ENCODE measurements around the gene DSCAML1. TPM values are rescaled to one million over a fixed set of nuclear protein-coding genes. Genes with fewer than 3 reads are reported as not detected.
"Not testable (repeated sequence)": the region's sequence is repeated elsewhere in the genome, so short reads cannot be mapped to it uniquely, and the experiment has no call there.

The DSCAML1 gene
- total RNA-seq, 1 donor from 2014 or later, result 4.0 TPM

GRCh38 chr11:117457031-117457785 lies 339.8 kb downstream of the DSCAML1 start:
- TF ChIP-seq CTCF (conservative IDR thresholded peaks at IDR 0.05; ENCODE audit: low read depth, low read length), result no peak
- H3K4me3 ChIP-seq (ENCODE audit: low read depth, low read length), result no peak overlapping the region
- no peak for DNase-seq (ENCODE audit: low read depth)

- H3K4me3 ChIP-seq (ENCODE audit: low read depth, low read length); DNase-seq (ENCODE audit: low read depth): not testable (repeated sequence)
Measured at GRCh38 chr11:117456721-117457029, 340.3 kb downstream of the DSCAML1 start.

DNA sequence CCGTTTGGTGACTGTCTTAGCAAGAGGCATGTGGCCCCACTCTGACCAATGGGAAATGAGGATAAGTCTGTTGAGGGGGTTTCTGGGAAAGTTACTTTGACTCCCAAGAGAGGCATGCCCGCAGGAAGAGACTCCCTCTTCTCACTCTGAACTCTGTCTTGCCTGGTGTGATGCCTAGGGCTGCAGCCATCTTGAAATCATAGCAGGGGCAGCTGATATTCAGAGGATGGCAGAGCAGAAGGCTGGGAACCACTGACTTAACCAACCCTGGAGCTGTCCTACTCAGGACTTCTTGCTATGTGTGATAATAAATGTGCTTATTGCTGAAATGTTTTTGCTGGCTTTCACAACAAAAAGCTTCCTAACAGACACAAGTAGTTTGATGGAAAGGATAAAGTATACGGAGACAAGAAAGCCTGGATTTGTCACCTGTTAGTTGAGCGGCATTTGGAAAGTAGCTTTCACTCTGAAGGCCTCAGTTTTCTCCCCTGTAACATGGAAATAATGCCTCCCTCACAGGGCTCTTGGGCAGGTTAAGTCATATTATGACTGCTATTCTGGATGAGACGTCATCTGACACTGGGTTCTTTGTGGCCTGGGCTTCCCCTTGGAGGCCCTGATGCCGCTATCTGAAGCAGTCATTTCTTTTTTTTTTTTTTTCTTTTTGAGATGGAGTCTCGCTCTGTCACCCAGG lies 340.8 kb downstream of the DSCAML1 start:
- H3K4me3 ChIP-seq (ENCODE audit: low read depth, low read length), result no peak overlapping the region
- no peak for TF ChIP-seq CTCF (conservative IDR thresholded peaks at IDR 0.05; ENCODE audit: low read depth, low read length)
- no peak for DNase-seq (ENCODE audit: low read depth)

DNA sequence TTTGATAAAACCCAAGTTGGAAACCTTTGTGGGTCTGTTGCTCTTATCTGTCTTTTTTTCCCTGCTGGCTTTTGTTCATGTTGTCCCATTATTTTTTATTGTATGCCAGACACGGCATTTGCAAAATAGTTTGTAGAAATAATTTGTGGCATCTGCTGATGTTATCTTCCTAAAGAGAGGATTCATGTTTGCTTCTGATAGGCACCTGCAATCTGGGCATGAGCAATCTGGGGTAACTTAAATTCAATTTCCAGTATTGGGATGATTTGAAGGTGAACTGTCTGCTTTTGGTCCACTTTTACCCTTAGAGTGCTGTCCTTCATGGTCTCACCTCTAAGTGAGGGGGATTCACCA lies 342.5 kb downstream of the DSCAML1 start:
- H3K4me3 ChIP-seq (ENCODE audit: low read depth, low read length), result no peak overlapping the region
- DNase-seq (ENCODE audit: low read depth), result no peak
- TF ChIP-seq CTCF (conservative IDR thresholded peaks at IDR 0.05; ENCODE audit: low read depth, low read length), result no peak

DNA sequence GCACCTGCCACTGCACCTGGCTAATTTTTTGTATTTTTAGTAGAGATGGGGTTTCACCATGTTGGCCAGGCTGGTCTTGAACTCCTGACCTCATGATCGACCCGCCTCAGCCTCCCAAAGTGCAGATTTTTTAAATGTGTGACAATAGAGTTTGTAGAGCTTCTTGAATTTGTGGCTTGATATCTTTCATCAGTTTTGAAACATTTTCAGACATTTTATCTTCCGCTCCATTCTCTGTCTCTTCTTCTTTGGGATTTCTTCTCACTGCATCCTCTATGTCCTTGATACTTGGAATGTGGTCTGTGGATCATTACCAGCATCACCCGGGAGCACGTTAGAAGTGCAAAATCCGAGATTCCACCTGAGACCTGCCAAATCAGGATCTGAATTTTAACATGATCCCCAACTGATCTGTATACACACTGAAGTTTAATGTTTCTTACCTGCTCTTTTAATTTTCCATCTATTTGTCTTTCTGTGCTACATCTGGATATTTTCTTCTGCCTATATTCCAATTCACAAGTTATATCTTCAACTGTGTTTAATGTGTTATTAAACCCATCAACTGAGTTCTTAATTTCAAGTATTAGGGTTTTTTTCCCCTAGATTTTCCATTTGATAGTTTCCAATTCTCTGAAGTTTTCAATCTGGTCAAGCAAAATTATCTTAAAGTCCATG lies 343.0 kb downstream of the DSCAML1 start:
- no peak for DNase-seq (ENCODE audit: low read depth)
- no peak overlapping the region for H3K4me3 ChIP-seq (ENCODE audit: low read depth, low read length)
- no peak for TF ChIP-seq CTCF (conservative IDR thresholded peaks at IDR 0.05; ENCODE audit: low read depth, low read length)

DNA sequence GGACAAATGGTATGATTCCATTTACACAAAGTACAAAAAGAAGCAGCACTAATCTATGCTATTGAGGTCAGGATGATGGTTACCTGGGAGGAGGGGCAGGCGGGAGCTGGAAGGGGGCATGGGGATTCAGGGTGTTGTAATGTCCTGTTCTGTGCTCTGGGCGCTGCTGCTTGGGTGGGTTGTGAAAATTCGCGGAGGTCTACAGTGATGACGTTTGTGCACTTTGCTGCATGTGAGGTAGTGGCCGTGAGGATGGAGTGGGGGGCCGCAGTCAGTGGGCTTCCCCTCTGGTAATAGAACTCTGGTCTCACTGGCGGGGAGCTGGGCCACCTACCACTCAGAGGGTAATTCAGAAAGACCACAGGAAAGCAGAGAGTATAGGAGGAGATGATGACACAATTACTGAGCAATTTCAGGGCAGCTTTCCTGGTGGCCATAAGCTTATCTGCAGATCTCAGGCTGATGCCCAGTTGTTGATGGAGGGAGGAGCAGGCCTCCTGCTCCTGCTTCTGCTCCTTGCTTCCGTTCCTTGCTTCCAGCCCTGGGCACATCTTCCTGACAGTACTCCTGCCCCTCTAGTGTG lies 347.8 kb downstream of the DSCAML1 start:
- TF ChIP-seq CTCF (conservative IDR thresholded peaks at IDR 0.05; ENCODE audit: low read depth, low read length), result no peak
- no peak for DNase-seq (ENCODE audit: low read depth)
- no peak overlapping the region for H3K4me3 ChIP-seq (ENCODE audit: low read depth, low read length)
